ENCODE results near the gene JAKMIP3. TPM values are rescaled to one million over a fixed set of nuclear protein-coding genes. Genes with fewer than 3 reads are reported as not detected.

Gene JAKMIP3
- total RNA-seq, 1 experiment from 2014 or later, result 5.6 TPM

GRCh38 chr10:132113206-132113605 lies 47.5 kb downstream of the JAKMIP3 start:
- H3K9me3 ChIP-seq (ENCODE audit: insufficient read depth, low read depth), result no peaks in the 10 kb centered on the region
- no peak overlapping the region for H2AFZ ChIP-seq
- no peak overlapping the region for H3K27ac ChIP-seq
- H3K79me2 ChIP-seq (ENCODE audit: low read depth), result no peaks in the 10 kb centered on the region
- intact Hi-C loops (cut with micrococcal nuclease; ENCODE audit: unreplicated experiment), result no loop called here
- no peak for TF ChIP-seq CTCF (conservative IDR thresholded peaks at IDR 0.05)
- TF ChIP-seq EZH2 (IDR thresholded peaks at IDR 0.05; ENCODE audit: low read depth), result no peak
- H3K36me3 ChIP-seq (ENCODE audit: low read depth), result no peaks in the 10 kb centered on the region
- POLR2A ChIA-PET (ENCODE audit: unreplicated experiment), result no interaction called here
- H3K9me2 ChIP-seq (ENCODE audit: insufficient read depth), result no peaks in the 10 kb centered on the region
- H3K27me3 ChIP-seq (ENCODE audit: insufficient read depth, low read depth), result no peaks in the 10 kb centered on the region
- H3K4me3 ChIP-seq, result no peak overlapping the region
- BruUV-seq (replicated peaks), result no TSS peak
- H3F3A ChIP-seq (ENCODE audit: insufficient read depth, low read depth), result no peaks in the 10 kb centered on the region
- CTCF ChIA-PET, result no interaction called here
- no peaks in the 10 kb centered on the region for H4K20me1 ChIP-seq (ENCODE audit: insufficient read depth)
- DNase-seq, result no peak
- no peak overlapping the region for H3K4me2 ChIP-seq
- H3K4me1 ChIP-seq (replicated peaks; ENCODE audit: insufficient read depth), result no peaks in the 10 kb centered on the region

GRCh38 chr10:132113766-132114365 lies 48.1 kb downstream of the JAKMIP3 start:
- H3K36me3 ChIP-seq (ENCODE audit: low read depth), result no peaks in the 10 kb centered on the region
- H4K20me1 ChIP-seq (ENCODE audit: insufficient read depth), result no peaks in the 10 kb centered on the region
- no peaks in the 10 kb centered on the region for H3K4me1 ChIP-seq (replicated peaks; ENCODE audit: insufficient read depth)
- BruUV-seq (replicated peaks), result no TSS peak
- H2AFZ ChIP-seq, result no peak overlapping the region
- TF ChIP-seq CTCF (conservative IDR thresholded peaks at IDR 0.05) (no peak), EZH2 (IDR thresholded peaks at IDR 0.05; ENCODE audit: low read depth) (no peak)
- ChIA-PET CTCF (no interaction called here), POLR2A (ENCODE audit: unreplicated experiment) (no interaction called here)
- H3K79me2 ChIP-seq (ENCODE audit: low read depth), result no peaks in the 10 kb centered on the region
- no peak for DNase-seq
- no peaks in the 10 kb centered on the region for H3F3A ChIP-seq (ENCODE audit: insufficient read depth, low read depth)
- no peaks in the 10 kb centered on the region for H3K27me3 ChIP-seq (ENCODE audit: insufficient read depth, low read depth)
- intact Hi-C loops (cut with micrococcal nuclease; ENCODE audit: unreplicated experiment), result no loop called here
- no peaks in the 10 kb centered on the region for H3K9me3 ChIP-seq (ENCODE audit: insufficient read depth, low read depth)
- H3K4me2 ChIP-seq, result no peak overlapping the region
- no peak overlapping the region for H3K4me3 ChIP-seq
- no peak overlapping the region for H3K27ac ChIP-seq
- H3K9me2 ChIP-seq (ENCODE audit: insufficient read depth), result no peaks in the 10 kb centered on the region

- BruUV-seq (replicated peaks), result no TSS peak
- H4K20me1 ChIP-seq (ENCODE audit: insufficient read depth), result no peaks in the 10 kb centered on the region
- H3K4me3 ChIP-seq, result no peak overlapping the region
- ChIA-PET POLR2A (ENCODE audit: unreplicated experiment) (no interaction called here), CTCF (no interaction called here)
- no peaks in the 10 kb centered on the region for H3K36me3 ChIP-seq (ENCODE audit: low read depth)
- no peak for DNase-seq
- no peaks in the 10 kb centered on the region for H3K9me2 ChIP-seq (ENCODE audit: insufficient read depth)
- no peak overlapping the region for H2AFZ ChIP-seq
- H3K79me2 ChIP-seq (ENCODE audit: low read depth), result no peaks in the 10 kb centered on the region
- H3K27me3 ChIP-seq (ENCODE audit: insufficient read depth, low read depth), result no peaks in the 10 kb centered on the region
- H3K4me1 ChIP-seq (replicated peaks; ENCODE audit: insufficient read depth), result no peaks in the 10 kb centered on the region
- no peak overlapping the region for H3K4me2 ChIP-seq
- no peaks in the 10 kb centered on the region for H3F3A ChIP-seq (ENCODE audit: insufficient read depth, low read depth)
- TF ChIP-seq EZH2 (IDR thresholded peaks at IDR 0.05; ENCODE audit: low read depth), result no peak
- no peak for TF ChIP-seq CTCF (conservative IDR thresholded peaks at IDR 0.05)
- H3K9me3 ChIP-seq (ENCODE audit: insufficient read depth, low read depth), result no peaks in the 10 kb centered on the region
- intact Hi-C loops (cut with micrococcal nuclease; ENCODE audit: unreplicated experiment), result no loop called here
- H3K27ac ChIP-seq, result no peak overlapping the region
These were observed 49.3 kb downstream of the JAKMIP3 start for GRCh38 chr10:132114953-132115520.

Other genes with a start within 250 kb of the JAKMIP3 start
- gene PPP2R2D, start 164.9 kb upstream of the JAKMIP3 start, total RNA-seq (2021), result 23.5 TPM in 2 replicates
- gene BNIP3, start 84.0 kb upstream of the JAKMIP3 start, total RNA-seq (2021), result 21.0 and 21.9 TPM in 2 replicates
- 2.8 and 4.8 TPM in 2 replicates for gene DPYSL4, start 121.0 kb downstream of the JAKMIP3 start, total RNA-seq (2021)
- 13.9 and 21.8 TPM in 2 replicates for gene STK32C, start 242.0 kb downstream of the JAKMIP3 start, total RNA-seq (2021)